CD14-positive monocyte (primary cell): Measurements from ENCODE around the gene B3GNT8. TPM values are rescaled to one million over a fixed set of nuclear protein-coding genes. Genes with fewer than 3 reads are reported as not detected.
A peak's percentile ranks its signal among the peaks of the same experiment; 100 is the strongest.

Experiments used
- DNase-seq, 3 donors: peaks; one replicate each; pipeline ENCODE4 v3.0.0-alpha.2; 2011 to 2022
- H2AFZ ChIP-seq: 2 replicates; pipeline ENCODE4 v1.6.0; 2012; ENCODE audit warnings: mild to moderate bottlenecking, low read depth, low read length, inconsistent platforms; ENCODE audit not compliant: insufficient read depth, poor library complexity, severe bottlenecking
- H3K27ac ChIP-seq, 2 donors: 1 replicate in 1 of 2; 2 replicates in 1 of 2; pipeline ENCODE4 v1.5.1; 2012 to 2013; ENCODE audit warnings: low read length in 2 of 2, control low read depth in 1 of 2, inconsistent platforms in 1 of 2, low read depth in 1 of 2, mild to moderate bottlenecking in 1 of 2
- H3K27me3 ChIP-seq, 2 donors: one replicate each; pipeline versions ENCODE4 v1.6.0 to v1.6.1; 2011 to 2013; ENCODE audit warnings: low read length in 2 of 2; ENCODE audit not compliant: control insufficient read depth in 2 of 2, insufficient read depth in 2 of 2
- H3K36me3 ChIP-seq, 2 donors: replicated peaks in 1 of 2; 1 replicate in 1 of 2; 2 replicates in 1 of 2; pipeline versions ENCODE4 v1.5.1 to v1.6.1; 2012 to 2013; ENCODE audit warnings: low read length in 2 of 2, control low read depth in 1 of 2, inconsistent platforms in 1 of 2, mild to moderate bottlenecking in 1 of 2; ENCODE audit not compliant: insufficient read depth in 2 of 2, control insufficient read depth in 1 of 2
- H3K4me1 ChIP-seq, 2 donors: 1 replicate in 1 of 2; 2 replicates in 1 of 2; pipeline versions ENCODE4 v1.5.1 to v1.6.1; 2012 to 2013; ENCODE audit warnings: low read length in 2 of 2, control low read depth in 1 of 2, inconsistent platforms in 1 of 2, mild to moderate bottlenecking in 1 of 2, moderate library complexity in 1 of 2; ENCODE audit not compliant: insufficient read depth in 2 of 2, control insufficient read depth in 1 of 2
- H3K4me2 ChIP-seq: replicated peaks from 2 replicates; pipeline ENCODE3; 2012; ENCODE audit warnings: low read length, moderate library complexity, mild to moderate bottlenecking; ENCODE audit not compliant: poor library complexity, severe bottlenecking; ENCODE audit errors: extremely low read depth
- H3K4me3 ChIP-seq, 3 experiments: fragments of 200-600 bp in 1 of 3; sonication (generic) in 1 of 3; replicated peaks in 1 of 3; 1 replicate in 2 of 3; 2 replicates in 1 of 3; pipeline ENCODE4 v1.5.1; 2011 to 2013; ENCODE audit warnings: low read length in 3 of 3, mild to moderate bottlenecking in 3 of 3, control low read depth in 2 of 3, low read depth in 2 of 3, inconsistent platforms in 1 of 3, moderate library complexity in 1 of 3
- H3K79me2 ChIP-seq: 2 replicates; pipeline ENCODE4 v1.6.0; 2012; ENCODE audit warnings: mild to moderate bottlenecking, control low read depth, inconsistent platforms, low read length, moderate library complexity; ENCODE audit not compliant: insufficient read depth
- H3K9ac ChIP-seq: 2 replicates; pipeline ENCODE4 v1.6.0; 2017; ENCODE audit warnings: low read length, mild to moderate bottlenecking; ENCODE audit not compliant: insufficient read depth, poor library complexity, severe bottlenecking
- H3K9me3 ChIP-seq, 2 donors: replicated peaks in 1 of 2; 1 replicate in 1 of 2; 2 replicates in 1 of 2; pipeline versions ENCODE4 v1.5.1 to v1.6.1; 2012 to 2013; ENCODE audit warnings: low read length in 2 of 2, control low read depth in 1 of 2; ENCODE audit not compliant: control insufficient read depth in 1 of 2, insufficient read depth in 1 of 2
- H4K20me1 ChIP-seq: 2 replicates; pipeline ENCODE4 v1.6.0; 2012; ENCODE audit warnings: mild to moderate bottlenecking, low read length, control low read depth, moderate library complexity; ENCODE audit not compliant: insufficient read depth
- H3K27ac Mint-ChIP-seq, 7 donors: one replicate each; pipeline ENCODE4 v1.8.0; 2020; ENCODE audit warnings: mild to moderate bottlenecking in 7 of 7, mixed read lengths in 7 of 7, moderate library complexity in 6 of 7, inconsistent platforms in 2 of 7
- H3K27me3 Mint-ChIP-seq, 3 donors: one replicate each; pipeline ENCODE4 v1.8.0; 2021 to 2022; ENCODE audit warnings: low read depth in 3 of 3, mild to moderate bottlenecking in 3 of 3, mixed read lengths in 3 of 3, moderate library complexity in 3 of 3, inconsistent platforms in 1 of 3
- H3K36me3 Mint-ChIP-seq, 2 donors: one replicate each; pipeline ENCODE4 v1.8.0; 2020; ENCODE audit warnings: mixed read lengths in 2 of 2, inconsistent platforms in 1 of 2, mild to moderate bottlenecking in 1 of 2
- H3K4me1 Mint-ChIP-seq: one replicate; pipeline ENCODE4 v1.8.0; 2020; ENCODE audit warnings: mild to moderate bottlenecking, mixed read lengths
- H3K4me3 Mint-ChIP-seq, 2 donors: one replicate each; pipeline ENCODE4 v1.8.0; 2020; ENCODE audit warnings: mild to moderate bottlenecking in 2 of 2, mixed read lengths in 2 of 2, moderate library complexity in 1 of 2
- H3K9me3 Mint-ChIP-seq, 7 donors: one replicate each; pipeline ENCODE4 v1.8.0; 2020 to 2022; ENCODE audit warnings: mixed read lengths in 7 of 7, mild to moderate bottlenecking in 6 of 7, moderate library complexity in 6 of 7, inconsistent platforms in 2 of 7
- CTCF ChIP-seq: fragments of 200-600 bp; IDR thresholded peaks from one replicate; pipeline ENCODE4 v1.8.0; 2022; ENCODE audit warnings: antibody characterized with exemption, mild to moderate bottlenecking
- WGBS: methylation state at CpG from one replicate; pipeline ENCODE4 v1.1.5; 2013; ENCODE audit warnings: missing lambda C conversion rate; ENCODE audit not compliant: insufficient coverage; 5-methylcytosine and 5-hydroxymethylcytosine counted together
- intact Hi-C, 2 donors: fragments of 100-400 bp; cut with micrococcal nuclease; formaldehyde crosslinking; loops; one replicate each; pipeline versions ENCODE4 v1.15.0 to v1.15.1; 2023
- polyA plus RNA-seq, 3 donors: library from polyadenylated mRNA; depleted of rRNA in 1 of 3; unstranded in 2 of 3; stranded (reverse) in 1 of 3; fragments of 300-500 nt in 2 of 3; fragments of >200 nt in 1 of 3; fragmentation: Illumina TruSeq in 2 of 3; gene quantifications; 1 replicate in 2 of 3; 2 replicates in 1 of 3; pipeline ENCODE4 v1.2.3, GENCODE V29; 2012 to 2021

B3GNT8 gene
- polyA plus RNA-seq, 3 donors, result 2.9 to 18.9 (median 17.4) TPM

GRCh38 chr19:41443813-41444455 lies 16.8 kb upstream of the B3GNT8 start:
- H3K4me1 ChIP-seq, result peaks cover 27 to 31% of the 10 kb centered on the region in 2 donors
- H3K27me3 Mint-ChIP-seq, result peaks cover 7 to 18% (median 16%) of the 10 kb centered on the region in 3 donors
- no peak overlapping the region for H3K4me2 ChIP-seq
- H3K27ac Mint-ChIP-seq, result no peak overlapping the region
- H3K9ac ChIP-seq, result no peak overlapping the region
- no peak overlapping the region for H3K27ac ChIP-seq
- H4K20me1 ChIP-seq, result no peaks in the 10 kb centered on the region
- peaks cover 0 to 4% (median 0%) of the 10 kb centered on the region in 7 donors for H3K9me3 Mint-ChIP-seq
- no peak for TF ChIP-seq CTCF
- intact Hi-C loops, result loop anchor here in 1 of 2 donors (10.0 kb wide), 1 partner anchor 91 kb away; no protein-coding TSS in a partner anchor
- H3K36me3 Mint-ChIP-seq, result no peaks in the 10 kb centered on the region
- 84% methylated on average over 2 of the region's 6 CpGs for WGBS
- DNase-seq, result no peak
- no peak overlapping the region for H3K4me3 ChIP-seq
- H3K9me3 ChIP-seq, result no peaks in the 10 kb centered on the region
- peaks cover 8% of the 10 kb centered on the region for H3K79me2 ChIP-seq
- no peak overlapping the region for H2AFZ ChIP-seq
- peaks cover 33% of the 10 kb centered on the region for H3K4me1 Mint-ChIP-seq
- H3K27me3 ChIP-seq, result peaks cover 0 to 6% of the 10 kb centered on the region in 2 donors
- no peaks in the 10 kb centered on the region for H3K36me3 ChIP-seq
- H3K4me3 Mint-ChIP-seq, result no peak overlapping the region

GRCh38 chr19:41442473-41443355 lies 15.5 kb upstream of the B3GNT8 start, which contains the start of gene ERICH4:
Gene ERICH4, plus strand, starts transcription at chr19:41443156. Its CDS starts 14 bp downstream, at chr19:41443170.
- Mint-ChIP-seq H3K27me3 (peaks cover 3 to 11% (median 6%) of the 10 kb centered on the region in 3 donors), H3K4me1 (peaks cover 32% of the 10 kb centered on the region), H3K27ac (peak within 1 kb of the TSS in 4 of 7 donors; percentile 1 to 36 (median 24)), H3K36me3 (peaks cover 7 to 8% of the 10 kb centered on the region in 2 donors), H3K4me3 (no peak within 1 kb of the TSS), H3K9me3 (peaks cover 0 to 4% (median 0%) of the 10 kb centered on the region in 7 donors)
- TF ChIP-seq CTCF, result no peak
- H3K9me3 ChIP-seq, result no peaks in the 10 kb centered on the region
- no peak within 1 kb of the TSS for H3K4me2 ChIP-seq
- no peak within 1 kb of the TSS for H3K9ac ChIP-seq
- peaks cover 20% of the 10 kb centered on the region for H3K79me2 ChIP-seq
- no peaks in the 10 kb centered on the region for H3K27me3 ChIP-seq
- peaks cover 27 to 28% of the 10 kb centered on the region in 2 donors for H3K4me1 ChIP-seq
- no peak within 1 kb of the TSS for H2AFZ ChIP-seq
- no peak for DNase-seq
- H3K27ac ChIP-seq, result no peak within 1 kb of the TSS
- WGBS, result 74% methylated on average over 5 of the region's 7 CpGs
- intact Hi-C loops, result loop anchor here in 1 of 2 donors (10.0 kb wide), 1 partner anchor 92 kb away; no protein-coding TSS in a partner anchor
- H3K36me3 ChIP-seq, result peaks cover 0 to 7% of the 10 kb centered on the region in 2 donors
- H4K20me1 ChIP-seq, result no peaks in the 10 kb centered on the region
- H3K4me3 ChIP-seq, result no peak within 1 kb of the TSS
